Stimulated activated CD4-positive, alpha-beta T cell treated with anti-CD3 and anti-CD28 coated beads, Interleukin-12 subunit alpha, Interleukin-12 subunit beta, amount 100 ng/mL, for 48 hours (primary cell): ENCODE results near the gene EIF5A.
A peak's percentile ranks its signal among the peaks of the same experiment; 100 is the strongest.

Source experiments
- DNase-seq, 3 donors: peaks; one replicate each; pipeline ENCODE4 v3.0.0-alpha.2; 2020; ENCODE audit warnings: low read depth in 2 of 3, low spot score in 1 of 3

The EIF5A gene

DNA sequence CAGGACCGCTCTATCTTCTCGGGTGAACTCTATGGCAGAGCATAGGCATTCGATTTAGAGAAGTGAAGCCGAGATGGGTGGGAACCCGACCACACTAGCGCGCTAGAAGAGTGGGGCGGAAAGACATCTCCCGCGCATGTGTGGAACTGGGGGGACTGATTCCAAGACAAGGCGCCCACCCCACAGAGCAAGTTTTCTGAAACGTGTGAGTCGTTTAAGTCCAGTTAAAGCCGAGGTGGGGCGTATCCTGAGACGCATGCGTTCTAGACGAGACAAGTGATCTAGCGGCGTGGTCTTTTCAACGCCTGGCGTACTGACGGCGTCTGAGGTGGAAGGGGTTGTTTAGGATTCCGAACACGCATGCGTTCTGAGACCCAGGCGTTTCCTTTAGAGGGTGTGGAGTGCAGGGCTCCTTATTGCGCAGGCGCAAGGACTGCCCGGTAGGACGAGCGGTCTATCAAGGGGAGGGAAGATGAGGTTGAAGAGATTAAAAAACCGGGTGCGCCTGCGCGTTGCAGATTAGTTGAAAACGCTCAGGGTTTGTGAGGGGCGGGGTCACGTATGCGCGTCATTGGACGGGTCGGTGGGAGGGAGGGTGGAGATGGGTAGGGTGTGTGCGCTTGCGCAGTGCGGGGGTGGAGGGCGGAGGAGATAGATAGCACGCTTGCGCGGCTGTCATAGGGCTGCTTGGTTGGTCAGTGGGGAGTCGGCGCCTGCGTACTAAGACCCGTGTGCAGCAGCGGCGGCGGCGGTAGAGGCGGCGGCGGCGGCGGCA, at the start of gene EIF5A:
TSS of gene EIF5A (plus strand) at position 718 of the 775 bp plus-strand sequence. CDS start 2,008 bp downstream, outside the sequence.
- peak; percentile 100 for DNase-seq

- no peak for DNase-seq
Observed at GRCh38 chr17:7258731-7259554, 48.5 kb upstream of the EIF5A start.

DNA sequence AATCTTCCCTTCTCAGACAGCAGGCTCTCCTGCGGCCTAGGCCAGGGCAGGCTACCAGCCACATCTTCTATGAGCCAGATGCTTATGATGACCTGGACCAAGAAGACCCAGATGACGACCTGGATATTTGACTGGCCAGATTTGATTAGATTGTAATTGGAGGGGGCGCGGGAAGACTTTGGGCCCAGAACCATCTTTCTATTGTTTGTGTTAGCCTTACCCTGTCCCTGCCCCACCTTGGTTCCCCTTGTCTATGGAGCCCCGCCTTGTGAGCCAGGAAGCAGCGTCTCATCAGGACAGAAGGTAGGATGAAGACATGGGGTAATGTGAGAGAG, 47.9 kb upstream of the EIF5A start:
- DNase-seq = no peak

- DNase-seq = no peak
Observed at GRCh38 chr17:7260151-7260550, 47.3 kb upstream of the EIF5A start.

GRCh38 chr17:7260651-7261378, 46.6 kb upstream of the EIF5A start:
- DNase-seq = no peak

- DNase-seq = no peak
Observed at GRCh38 chr17:7261379-7262191, 45.8 kb upstream of the EIF5A start.

GRCh38 chr17:7262192-7262934, 45.1 kb upstream of the EIF5A start, which contains the start of gene CLDN7:
CLDN7 (minus strand) TSS chr17:7262478; CDS start chr17:7262043, 435 bp downstream.
- no peak for DNase-seq

DNA sequence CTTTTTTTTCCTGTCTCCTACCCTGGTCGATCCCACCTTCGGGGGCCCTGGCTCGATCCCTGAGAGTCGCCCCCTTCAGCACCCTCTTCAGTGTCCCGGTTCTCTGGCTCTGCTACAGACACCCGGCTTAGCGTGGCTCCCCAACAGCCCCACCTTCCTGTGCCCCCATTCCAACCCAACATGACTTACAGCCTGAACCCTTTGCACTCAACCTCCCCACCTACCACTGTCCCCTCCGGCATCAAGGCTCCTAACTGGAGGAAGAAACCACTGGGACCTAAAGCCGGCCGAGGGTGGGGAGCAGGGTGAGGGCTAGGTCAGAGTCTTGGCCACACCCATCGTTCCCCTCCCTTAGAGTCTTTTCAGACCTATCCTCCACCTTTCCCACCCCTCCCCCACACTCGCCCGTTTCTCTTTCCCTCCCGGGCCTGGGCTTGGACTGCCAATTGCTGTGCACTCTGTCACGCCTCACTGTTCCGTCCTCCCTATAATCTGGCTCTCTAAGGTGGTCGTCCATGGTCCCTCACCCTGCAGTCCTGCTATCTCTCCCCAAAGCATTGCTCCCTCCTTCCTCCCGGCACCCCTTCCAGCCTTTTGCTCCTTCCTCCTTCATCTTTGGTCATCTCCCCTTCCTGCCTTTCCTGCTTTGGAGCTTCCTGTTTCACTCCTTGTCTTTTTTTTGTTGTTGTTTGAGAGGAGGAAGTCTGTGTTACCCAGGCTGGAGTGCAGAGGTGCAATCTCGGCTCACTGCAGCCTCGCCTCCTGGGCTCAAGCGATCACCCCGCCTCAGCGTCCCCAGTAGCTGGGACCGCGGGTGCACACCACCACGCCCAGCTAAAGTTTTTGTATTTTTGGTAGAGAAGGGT, 44.3 kb upstream of the EIF5A start:
- DNase-seq = no peak

DNA sequence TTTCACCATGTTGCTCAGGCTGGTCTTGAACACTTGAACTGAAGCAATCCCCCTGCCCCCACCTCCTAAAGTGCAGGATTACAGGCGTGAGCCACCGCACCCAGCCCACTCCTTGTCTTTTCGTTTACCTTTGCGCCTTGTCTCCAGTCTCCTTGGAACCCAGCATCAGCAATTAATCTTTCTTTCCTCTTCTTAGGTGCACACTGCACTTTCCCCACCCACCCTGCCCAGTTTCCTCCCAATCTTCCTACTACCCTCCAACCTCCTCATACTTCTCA, 43.7 kb upstream of the EIF5A start:
- DNase-seq = no peak

GRCh38 chr17:7266784-7267183, 40.6 kb upstream of the EIF5A start:
- no peak for DNase-seq

- DNase-seq = no peak
Observed at GRCh38 chr17:7279448-7279847, 28.0 kb upstream of the EIF5A start.

DNA sequence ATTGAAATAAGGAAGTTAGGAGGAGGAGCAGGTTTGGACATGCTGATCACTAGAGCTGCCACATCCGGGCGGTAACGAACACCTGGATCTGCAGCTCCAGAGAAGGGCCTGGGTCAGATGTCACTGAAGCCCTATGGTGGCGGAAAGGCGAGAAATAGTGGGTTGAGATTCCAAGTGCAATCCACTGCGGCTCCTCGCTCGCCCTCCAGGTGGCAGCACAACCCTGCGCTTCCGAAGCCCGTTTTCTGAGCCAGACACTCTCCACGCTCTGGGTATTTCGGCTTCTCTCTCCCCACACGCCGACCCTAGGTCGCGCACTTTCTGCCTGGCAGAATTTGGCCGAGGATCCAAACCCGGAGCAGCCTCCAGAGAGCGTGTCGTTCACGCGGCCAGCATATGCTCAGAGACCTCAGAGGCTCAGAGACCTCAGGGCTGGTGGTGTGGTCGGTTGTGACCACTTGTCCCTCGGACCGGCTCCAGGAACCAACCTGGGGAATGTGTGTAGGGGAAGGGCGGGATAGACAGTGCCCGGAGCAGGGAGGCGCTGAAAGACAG, 26.8 kb upstream of the EIF5A start:
- DNase-seq = peak; percentile 77 to 86 (median 78)

- DNase-seq = peak; percentile 86 to 92 (median 87)
Observed at GRCh38 chr17:7281074-7281952, 26.1 kb upstream of the EIF5A start, which contains the start of gene SLC2A4. SLC2A4 (plus strand) TSS chr17:7281718; CDS start chr17:7281935, 217 bp downstream.

DNA sequence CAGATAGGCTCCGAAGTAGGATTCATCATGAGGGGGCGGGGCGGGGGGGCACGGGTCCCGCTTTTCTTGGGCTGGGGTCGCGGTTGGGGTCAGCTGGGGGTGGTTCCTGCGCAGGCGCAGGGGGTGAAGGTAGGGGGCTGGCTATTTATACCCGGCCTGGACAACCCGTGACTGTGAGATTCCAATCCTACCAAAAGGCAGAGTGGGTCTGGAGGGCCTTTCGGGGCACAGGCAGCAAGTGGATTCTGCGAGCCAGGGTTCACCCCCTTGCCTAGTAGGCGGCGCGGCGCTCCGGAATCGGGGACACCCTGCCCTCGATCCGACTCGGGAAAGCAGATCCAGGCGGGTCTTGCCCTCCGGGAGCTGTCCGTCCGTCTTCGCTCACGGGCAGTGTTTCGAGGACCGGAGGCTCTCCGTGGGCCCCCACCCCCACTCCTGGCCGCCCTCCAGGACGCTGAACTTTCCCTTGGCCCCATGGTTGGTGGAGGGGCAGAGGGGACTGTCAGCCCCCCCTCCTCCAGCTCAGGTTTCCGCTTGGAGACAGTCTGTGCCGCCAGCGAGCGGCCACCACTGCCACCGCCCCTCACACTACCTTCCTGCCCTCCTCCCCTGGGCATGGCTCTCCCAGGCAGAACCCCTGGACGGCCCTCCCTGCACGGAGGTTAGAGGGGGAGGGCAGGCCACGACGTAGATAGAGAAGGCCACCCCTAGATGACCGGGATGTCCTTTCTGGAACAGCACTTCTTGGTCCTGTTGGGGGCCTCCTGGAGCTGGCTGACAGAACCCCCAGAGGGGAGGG, 25.3 kb upstream of the EIF5A start:
- DNase-seq = no peak

- DNase-seq = no peak
Observed at GRCh38 chr17:7282752-7283321, 24.6 kb upstream of the EIF5A start.

DNA sequence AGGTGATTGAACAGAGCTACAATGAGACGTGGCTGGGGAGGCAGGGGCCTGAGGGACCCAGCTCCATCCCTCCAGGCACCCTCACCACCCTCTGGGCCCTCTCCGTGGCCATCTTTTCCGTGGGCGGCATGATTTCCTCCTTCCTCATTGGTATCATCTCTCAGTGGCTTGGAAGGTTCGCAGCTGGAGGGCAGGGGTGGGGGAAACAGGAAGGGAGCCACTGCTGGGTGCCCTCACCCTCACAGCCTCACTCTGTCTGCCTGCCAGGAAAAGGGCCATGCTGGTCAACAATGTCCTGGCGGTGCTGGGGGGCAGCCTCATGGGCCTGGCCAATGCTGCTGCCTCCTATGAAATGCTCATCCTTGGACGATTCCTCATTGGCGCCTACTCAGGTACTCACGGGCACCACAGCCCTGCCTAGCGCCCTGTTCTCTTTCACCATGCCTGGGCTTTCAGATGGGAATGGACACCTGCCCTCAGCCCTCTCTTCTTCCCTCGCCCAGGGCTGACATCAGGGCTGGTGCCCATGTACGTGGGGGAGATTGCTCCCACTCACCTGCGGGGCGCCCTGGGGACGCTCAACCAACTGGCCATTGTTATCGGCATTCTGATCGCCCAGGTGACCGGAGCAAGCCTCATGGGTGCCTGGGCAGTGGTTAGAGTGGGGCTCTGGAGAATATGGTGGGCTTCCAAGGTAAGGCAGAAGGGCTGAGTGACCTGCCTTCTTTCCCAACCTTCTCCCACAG, 23.8 kb upstream of the EIF5A start:
- DNase-seq = no peak
